Gastrocnemius medialis (tissue), 4 donors: Measurements from ENCODE around the gene CLDN20. TPM values are rescaled to one million over a fixed set of nuclear protein-coding genes. Genes with fewer than 3 reads are reported as not detected.

Experiments
- ATAC-seq, 2 donors: fragments of 150-250 bp; one replicate each; pipeline ENCODE4 v1.9.1; 2016
- DNase-seq, 2 donors: peaks; one replicate each; pipeline ENCODE4 v3.0.0-alpha.2; 2019
- H3K27ac ChIP-seq, 4 donors: fragments of 200-600 bp; sonication (generic); 1 replicate in 1 of 4; 2 replicates in 3 of 4; pipeline ENCODE4 v1.5.1; 2016 to 2018; ENCODE audit warnings: mild to moderate bottlenecking in 2 of 4, moderate library complexity in 1 of 4
- H3K27me3 ChIP-seq, 3 donors: fragments of 200-600 bp; sonication (generic) in 2 of 3; 1 replicate in 1 of 3; 2 replicates in 2 of 3; pipeline versions ENCODE4 v1.5.1 to v1.6.0; 2016 to 2019; ENCODE audit warnings: mild to moderate bottlenecking in 1 of 3, moderate library complexity in 1 of 3
- H3K36me3 ChIP-seq, 2 donors: fragments of 200-600 bp; sonication (generic) in 1 of 2; one replicate each; pipeline ENCODE4 v1.5.1; 2017 to 2018
- H3K4me1 ChIP-seq, 2 donors: fragments of 200-600 bp; sonication (generic) in 1 of 2; one replicate each; pipeline ENCODE4 v1.5.1; 2016 to 2017; ENCODE audit warnings: mild to moderate bottlenecking in 2 of 2
- H3K4me3 ChIP-seq, 4 donors: fragments of 200-600 bp; sonication (generic) in 3 of 4; 1 replicate in 1 of 4; 2 replicates in 3 of 4; pipeline ENCODE4 v1.5.1; 2016 to 2019; ENCODE audit warnings: mild to moderate bottlenecking in 2 of 4
- H3K9me3 ChIP-seq, 3 donors: fragments of 200-600 bp; sonication (generic) in 2 of 3; 1 replicate in 1 of 3; 2 replicates in 2 of 3; pipeline ENCODE4 v1.5.1; 2016 to 2019
- POLR2A ChIP-seq, 2 donors: fragments of 450-650 bp; IDR thresholded peaks; one replicate each; pipeline ENCODE4 v1.6.1; 2017; ENCODE audit warnings: antibody characterized with exemption in 2 of 2, mild to moderate bottlenecking in 2 of 2, moderate library complexity in 2 of 2
- in situ Hi-C, 4 donors: fragments of 200-750 bp; cut with MboI; loops; one replicate each; pipeline versions ENCODE4 v1.15.0 to v1.8.0; 2017; ENCODE audit warnings: low sequenced_read_pairs in 4 of 4
- intact Hi-C: fragments of 100-400 bp; cut with DNase I; formaldehyde crosslinking; loops from one replicate; pipeline ENCODE4 v1.15.1; 2023; ENCODE audit warnings: low total_unique reads
- total RNA-seq, 4 donors: library from RNA; depleted of rRNA; stranded (reverse); fragments of >200 nt; gene quantifications; one replicate each; pipeline versions ENCODE4 v1.1.0 to v1.2.3, GENCODE V29; 2016
- TF ChIP-seq, protein P1 (sequence below), 5 experiments: fragments of 450-650 bp in 3 of 5; fragments of 200-600 bp in 2 of 5; sonication (generic) in 2 of 5; IDR thresholded peaks in 4 of 5; conservative IDR thresholded peaks in 1 of 5; 1 replicate in 4 of 5; 2 replicates in 1 of 5; pipeline ENCODE4 v1.5.1; 2016 to 2019; ENCODE audit warnings: antibody characterized with exemption in 5 of 5, mild to moderate bottlenecking in 3 of 5, moderate library complexity in 3 of 5

CLDN20 gene
- total RNA-seq, 4 donors from 2014 or later, result not detected

DNA sequence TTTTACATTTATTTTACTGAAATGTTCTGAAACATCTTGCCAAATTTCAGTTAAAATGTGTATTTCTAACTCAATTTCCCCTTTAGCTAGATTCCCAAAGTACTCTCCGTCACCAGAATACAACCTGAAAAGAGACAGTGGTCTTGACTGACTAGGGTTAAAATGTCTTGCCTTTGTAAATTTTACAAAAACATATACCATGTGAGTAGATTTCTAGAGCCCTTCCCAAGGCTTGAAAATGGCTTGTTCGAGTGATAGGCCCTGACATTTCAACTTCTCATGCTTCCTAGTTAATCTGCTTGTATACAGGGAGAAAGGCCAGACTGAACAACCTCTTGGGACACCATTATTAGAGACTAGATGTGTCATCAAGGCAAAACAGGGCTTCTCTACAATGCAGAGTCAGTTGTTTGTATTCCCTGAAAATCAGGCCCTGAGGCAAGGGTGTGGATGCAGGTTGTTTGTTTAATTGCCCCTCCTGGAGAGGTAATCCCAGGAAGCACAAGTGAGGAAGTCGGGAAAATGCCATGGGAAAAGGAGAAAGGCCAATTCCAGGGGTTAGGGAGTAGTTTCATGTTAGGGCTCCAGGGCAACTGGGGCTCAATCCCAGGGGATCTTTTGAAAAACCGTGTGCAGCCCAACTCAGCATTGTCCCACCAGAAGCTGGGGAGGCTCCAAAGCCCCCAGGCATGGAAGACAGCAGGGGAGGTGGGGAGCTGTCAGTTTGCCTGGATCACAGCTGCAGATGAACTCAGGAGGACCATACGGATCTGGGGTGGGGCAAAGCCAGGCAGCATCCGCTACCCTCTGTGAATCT is 62.1 kb downstream of the CLDN20 start:
- Histone ChIP-seq H3K4me1 (peaks cover 0 to 3% of the 10 kb centered on the region in 2 donors), H3K4me3 (no peak overlapping the region), H3K27me3 (no peaks in the 10 kb centered on the region), H3K27ac (no peak overlapping the region), H3K36me3 (no peaks in the 10 kb centered on the region), H3K9me3 (no peaks in the 10 kb centered on the region)
- TF ChIP-seq, protein P1, sequence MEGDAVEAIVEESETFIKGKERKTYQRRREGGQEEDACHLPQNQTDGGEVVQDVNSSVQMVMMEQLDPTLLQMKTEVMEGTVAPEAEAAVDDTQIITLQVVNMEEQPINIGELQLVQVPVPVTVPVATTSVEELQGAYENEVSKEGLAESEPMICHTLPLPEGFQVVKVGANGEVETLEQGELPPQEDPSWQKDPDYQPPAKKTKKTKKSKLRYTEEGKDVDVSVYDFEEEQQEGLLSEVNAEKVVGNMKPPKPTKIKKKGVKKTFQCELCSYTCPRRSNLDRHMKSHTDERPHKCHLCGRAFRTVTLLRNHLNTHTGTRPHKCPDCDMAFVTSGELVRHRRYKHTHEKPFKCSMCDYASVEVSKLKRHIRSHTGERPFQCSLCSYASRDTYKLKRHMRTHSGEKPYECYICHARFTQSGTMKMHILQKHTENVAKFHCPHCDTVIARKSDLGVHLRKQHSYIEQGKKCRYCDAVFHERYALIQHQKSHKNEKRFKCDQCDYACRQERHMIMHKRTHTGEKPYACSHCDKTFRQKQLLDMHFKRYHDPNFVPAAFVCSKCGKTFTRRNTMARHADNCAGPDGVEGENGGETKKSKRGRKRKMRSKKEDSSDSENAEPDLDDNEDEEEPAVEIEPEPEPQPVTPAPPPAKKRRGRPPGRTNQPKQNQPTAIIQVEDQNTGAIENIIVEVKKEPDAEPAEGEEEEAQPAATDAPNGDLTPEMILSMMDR (IDR thresholded peaks at IDR 0.05 in 4 of 5, conservative IDR thresholded peaks at IDR 0.05 in 1 of 5), result no peak
- TF ChIP-seq POLR2A (IDR thresholded peaks at IDR 0.05), result no peak
- no peak for ATAC-seq
- in situ Hi-C loops, result loop anchor here (5.0 to 10.0 kb wide), 2 partner anchors 199 to 206 kb away; no protein-coding TSS in a partner anchor
- DNase-seq, result no peak
- intact Hi-C loops, result loop anchor here (5.0 kb wide), 1 partner anchor 1236 kb away; no protein-coding TSS in a partner anchor

Other genes with a start within 250 kb of the CLDN20 start
- 10 to 100 TPM; 13.4 to 34.4 (median 29.2) TPM for gene TFB1M, start 50.5 kb downstream of the CLDN20 start, total RNA-seq
- gene NOX3, start 191.8 kb downstream of the CLDN20 start, total RNA-seq, result not detected